EH (cell line): Measurements from ENCODE around the gene AUTS2.

Experiments used
- DNase-seq: peaks from one replicate; pipeline ENCODE4 v3.0.0-alpha.2; 2015; ENCODE audit warnings: low read depth

The AUTS2 gene

DNA sequence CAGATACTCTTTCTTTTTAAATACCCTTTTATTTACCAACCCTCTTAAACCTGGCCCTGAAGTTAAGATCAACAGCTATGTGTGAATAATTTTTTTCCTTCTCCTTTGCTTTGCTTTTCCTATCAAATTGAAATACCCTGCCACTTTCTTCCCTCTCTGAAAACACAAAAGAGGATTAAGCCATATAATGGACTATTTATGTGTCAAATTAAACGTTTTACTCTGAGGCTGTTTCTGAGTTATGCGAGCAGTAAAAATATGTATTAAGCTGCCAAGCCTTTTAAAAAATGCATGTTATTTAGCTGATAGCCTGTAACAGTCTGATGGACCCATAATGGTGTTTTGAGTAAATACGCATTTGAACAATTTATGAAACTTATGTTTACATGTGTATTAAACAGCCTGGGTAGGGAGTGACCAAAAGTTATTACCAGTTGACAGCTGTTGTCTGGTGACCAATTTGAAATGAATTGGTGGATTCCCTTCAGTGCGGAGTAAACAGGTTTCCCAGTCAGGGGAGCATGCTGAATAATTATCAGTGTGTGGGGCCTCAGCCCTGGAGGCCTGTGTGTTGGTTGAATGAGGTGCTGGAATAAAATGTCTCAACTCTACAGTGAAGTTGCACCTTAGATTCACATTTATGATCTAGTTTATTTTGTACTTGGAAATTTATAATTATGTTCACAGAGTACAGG is 89.6 kb downstream of the AUTS2 start:
- no peak for DNase-seq

DNA sequence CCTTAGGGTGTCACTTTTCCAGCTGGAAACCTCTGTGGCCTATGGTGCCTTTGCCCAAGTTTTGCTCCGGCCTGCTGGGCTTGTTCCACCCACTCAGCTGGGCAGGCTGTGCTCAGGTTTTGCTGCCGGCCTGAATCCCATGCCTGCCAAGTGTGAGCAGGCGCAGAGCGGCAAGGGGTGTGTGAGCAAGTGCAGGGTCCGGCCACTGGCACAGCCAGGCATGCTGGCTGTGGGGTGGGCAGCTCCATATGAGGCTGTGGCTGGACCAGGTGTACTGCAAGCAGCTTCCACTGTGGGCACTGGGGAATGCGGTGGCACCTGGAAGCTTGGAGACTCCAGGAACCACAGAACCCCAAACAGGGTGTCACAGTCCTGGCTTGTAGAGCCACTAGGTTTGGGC is 92.1 kb downstream of the AUTS2 start:
- no peak for DNase-seq

DNA sequence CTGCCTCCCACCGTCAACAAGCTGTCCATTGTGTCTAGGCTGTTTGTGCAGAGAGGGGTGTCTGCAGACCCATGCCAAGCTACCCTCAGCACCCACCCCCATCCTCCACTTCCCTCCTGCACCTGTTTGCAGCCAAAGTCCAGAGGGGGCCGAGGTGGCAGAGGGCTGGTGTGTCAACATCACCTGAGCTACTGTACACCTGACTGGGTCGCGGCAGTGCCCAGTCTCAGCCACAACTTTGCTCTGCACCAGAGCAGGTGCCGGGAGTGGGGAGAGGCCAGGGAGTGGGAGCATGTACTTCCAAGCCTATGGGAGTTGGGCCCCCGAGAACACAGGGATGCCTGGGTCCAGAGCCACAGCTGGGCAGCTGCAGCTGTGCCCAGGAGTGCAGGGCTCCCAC is 93.1 kb downstream of the AUTS2 start:
- no peak for DNase-seq

DNA sequence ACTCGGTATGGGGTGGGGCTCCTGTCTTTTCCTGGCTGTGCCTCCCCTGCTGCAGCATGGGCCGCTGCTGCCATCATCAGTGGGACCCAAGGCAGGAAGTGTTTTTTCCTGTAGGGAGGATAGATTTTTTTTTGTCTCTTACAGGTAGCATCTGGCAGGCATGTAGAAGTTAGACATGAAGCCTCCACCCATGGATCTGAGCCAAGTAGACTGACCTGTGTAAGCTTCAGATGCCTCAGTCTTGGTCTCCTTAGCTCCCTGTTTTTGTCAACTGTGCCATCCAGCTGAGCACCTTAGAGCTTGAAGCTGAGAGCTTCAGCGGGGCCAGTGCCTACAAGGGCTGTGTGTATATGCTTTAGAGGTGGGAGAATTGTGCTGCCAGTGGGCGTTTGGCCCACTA is 93.5 kb downstream of the AUTS2 start:
- DNase-seq, result no peak

DNA sequence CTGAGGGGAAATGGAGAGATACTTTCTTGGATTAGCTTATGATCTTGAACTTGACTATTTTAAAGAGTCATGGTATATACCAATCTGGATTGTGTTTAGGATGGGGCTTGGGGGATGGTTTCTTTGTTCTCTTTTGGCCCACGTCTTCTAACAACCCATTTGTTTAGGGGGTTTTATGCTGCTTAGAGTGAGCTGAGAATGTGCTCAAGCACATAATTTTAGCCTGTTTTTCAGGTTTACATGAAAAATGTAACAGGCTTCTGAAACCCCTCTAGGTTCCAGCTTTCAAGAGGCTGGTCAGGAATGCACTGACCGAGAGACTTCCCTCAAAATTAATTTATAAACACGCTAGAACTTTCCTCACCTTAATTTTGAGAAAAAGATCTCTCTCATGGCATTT is 94.3 kb downstream of the AUTS2 start:
- no peak for DNase-seq

DNA sequence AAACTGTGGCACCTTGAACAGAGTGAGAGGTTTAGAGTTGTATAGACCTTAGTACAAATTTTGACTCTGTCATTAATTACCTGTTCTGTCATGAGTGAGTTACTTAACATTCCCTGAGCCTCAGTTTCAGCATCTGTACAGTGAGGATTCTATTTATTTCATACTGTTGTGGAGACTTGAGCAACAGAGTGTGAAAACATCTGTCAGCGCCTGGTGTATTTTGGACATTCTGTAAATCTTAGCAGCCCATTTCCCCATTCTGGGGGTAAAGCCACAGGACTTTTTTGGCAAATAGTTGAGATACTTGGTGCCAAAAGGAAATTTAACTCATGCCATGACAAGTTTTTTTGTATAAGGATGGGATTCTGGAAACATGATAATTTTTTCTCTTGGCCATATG is 94.8 kb downstream of the AUTS2 start:
- DNase-seq, result no peak

DNA sequence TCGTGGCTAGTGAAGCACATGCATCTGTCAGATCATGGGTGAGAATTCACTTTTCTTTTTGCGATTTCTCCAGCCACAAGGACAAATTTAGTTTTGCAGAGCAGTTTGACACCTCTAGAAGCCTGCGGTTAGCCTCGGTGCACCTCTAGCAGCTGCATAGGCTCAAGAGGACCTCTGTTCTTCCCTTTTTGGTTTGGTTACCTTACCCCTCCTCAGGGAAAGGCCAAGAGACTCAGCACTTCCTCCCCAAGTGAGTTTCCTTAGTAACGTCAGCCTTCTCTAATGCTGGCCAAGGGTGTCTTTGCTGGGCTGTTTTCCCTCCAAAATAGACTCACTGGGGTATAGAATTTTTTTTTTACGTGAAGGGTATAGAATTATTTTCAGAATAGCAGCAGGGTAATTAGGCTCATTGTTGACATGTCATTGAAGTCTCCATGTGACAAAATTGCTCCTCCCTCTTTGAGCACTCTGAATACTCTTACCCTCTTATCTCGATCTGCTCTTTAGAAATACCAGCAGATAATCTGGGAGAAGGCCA is 97.8 kb downstream of the AUTS2 start:
- no peak for DNase-seq

DNA sequence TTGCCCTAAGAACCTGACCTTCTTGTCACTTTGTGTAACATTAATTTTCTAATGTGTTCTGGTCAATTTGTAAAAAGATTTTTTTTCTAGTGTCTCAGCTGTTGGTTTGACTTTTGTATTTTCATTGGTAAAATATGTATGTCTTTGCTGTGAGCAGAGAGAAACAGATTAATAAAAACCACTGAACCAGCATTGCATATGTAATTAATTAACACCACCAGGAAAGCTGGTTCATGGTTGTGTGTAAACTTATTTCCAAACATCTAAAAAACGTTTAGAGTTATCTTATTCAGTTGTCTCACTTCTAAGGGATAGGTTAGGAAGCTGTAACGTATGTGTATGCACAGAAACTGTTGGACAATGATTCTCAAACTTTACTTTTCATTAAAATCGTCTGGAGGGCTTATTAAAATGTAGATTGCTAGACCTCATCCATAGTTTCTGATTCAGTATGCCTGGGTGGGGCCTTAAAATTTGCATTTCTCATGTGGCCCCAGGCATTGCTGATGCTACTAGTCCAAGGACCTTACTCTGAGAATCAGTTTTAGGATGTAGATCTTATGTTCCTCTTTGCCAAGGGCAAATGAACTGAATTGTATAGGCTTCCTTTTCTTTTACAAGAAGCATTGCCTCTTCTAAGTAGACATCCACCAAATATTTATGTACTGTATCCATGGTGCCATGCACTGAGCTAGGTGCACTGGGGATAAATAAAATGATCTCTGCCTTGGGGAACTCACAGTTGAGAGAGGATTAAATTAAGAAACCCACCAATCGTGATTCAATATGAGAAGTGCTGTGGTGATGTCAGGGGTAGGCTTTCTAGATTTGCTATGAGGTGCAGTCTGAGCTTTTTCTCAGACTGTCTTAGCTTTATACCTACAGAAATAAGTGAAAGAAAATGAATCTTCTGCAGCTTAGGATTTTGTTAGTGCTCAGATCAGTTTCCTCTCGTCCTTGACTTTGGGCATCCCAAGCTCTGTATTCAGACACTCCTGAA is 98.7 kb downstream of the AUTS2 start:
- DNase-seq, result no peak

DNA sequence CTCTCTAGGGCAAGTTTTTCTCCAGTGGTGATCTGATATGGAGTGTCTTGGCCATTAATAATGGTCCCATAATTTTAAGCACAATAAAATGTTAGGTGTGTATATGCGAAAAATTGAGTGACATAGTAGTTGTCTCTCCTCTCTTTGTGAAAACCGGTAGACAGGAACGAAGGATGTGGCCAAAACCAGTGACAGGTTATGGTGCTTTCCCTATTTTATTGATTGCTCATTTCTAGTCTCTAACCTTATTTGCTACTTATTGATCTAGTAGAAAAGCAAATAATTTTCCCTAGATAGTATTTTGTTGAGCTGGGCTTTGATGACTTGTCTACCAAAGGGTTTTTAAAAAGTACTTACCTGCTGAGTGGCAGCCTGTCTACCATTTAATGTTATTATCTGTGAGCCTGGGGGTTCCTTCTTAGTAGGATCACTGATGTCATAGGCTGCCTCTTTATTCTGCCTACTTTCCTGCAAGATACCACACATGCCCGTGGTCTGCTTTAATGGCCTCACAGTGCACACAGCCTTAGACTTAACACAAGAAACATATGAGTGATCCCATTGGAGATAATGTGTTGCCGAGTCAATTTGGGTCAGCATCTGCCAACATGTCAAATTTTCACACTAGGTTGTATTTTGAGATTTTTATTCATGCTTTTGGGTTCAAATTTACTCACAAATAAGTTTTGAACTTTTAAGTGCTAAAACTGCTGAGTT is 100.0 kb downstream of the AUTS2 start:
- no peak for DNase-seq

DNA sequence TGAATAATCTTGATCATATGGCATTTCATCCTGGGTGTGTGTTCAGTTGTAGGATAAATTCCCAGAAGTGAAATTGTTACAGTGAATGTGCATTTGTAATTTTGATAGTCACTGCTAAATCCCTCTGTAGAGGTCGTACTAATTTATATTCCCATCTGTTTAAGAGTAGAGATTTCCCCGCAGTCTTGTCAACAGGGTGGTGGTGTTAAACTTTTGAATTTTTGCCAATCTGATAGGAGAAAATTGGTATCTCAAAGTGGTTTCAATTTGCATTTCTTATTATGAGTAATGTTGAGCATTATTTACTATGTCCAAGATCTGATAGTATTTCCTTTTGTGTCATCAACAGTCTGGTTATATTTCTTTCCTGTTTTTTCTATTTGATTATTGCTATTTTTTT is 101.7 kb downstream of the AUTS2 start:
- DNase-seq, result no peak

DNA sequence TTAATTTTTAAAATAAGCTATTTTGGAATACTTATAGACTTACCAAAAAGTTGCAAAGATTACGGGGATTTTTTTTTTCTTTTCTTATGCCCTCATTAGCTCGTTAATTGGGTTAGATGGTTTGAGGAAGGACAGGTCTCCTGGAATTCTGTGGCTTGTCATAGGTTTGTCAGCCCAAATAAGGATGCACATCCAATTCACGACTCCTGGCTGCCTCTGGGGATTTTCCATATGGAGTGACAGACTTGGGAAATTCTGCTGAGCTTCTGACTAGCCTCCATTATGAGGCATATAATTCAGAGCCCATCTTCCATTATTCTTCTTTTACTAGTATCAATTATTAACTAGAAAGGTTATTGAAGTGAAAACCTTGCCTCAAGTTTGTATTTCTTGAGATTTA is 102.1 kb downstream of the AUTS2 start:
- no peak for DNase-seq

DNA sequence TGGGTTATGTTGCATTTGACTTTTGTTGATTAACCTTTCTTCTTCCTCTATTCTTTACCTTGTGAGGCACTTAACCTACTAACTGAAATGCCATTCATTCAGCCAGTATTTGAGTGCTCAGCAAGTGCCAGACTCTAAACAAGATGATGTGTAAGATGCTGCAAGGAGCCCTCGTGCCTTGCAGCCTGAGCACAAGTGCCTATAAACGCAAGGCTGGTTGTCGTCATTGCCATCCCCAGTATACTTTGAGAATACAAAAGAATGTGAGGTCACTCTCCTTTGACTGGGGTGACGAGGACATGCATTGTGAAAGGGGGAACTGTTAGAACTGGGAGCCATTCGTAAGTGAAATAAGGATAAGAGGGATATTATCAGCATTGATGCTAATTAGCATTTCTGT is 103.0 kb downstream of the AUTS2 start:
- no peak for DNase-seq

DNA sequence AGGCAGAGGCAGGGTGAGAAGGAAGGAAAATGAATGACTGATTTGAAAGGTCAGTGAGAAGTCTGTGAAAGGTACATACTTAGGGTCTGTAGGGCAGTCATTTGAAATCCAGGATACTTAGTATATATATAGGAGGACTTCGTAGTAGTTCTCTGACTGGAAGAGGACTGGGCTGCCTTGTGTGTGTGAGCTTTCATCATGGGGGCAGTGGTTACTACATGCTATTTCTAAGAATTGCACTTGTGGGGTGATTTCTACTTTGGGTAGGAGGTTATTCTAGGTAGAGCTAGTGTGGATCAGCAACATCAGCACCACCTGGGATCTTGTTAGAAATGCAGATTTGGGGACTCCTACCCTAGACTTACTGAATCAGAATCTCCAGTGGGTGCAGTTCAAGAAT is 104.1 kb downstream of the AUTS2 start:
- DNase-seq, result no peak

DNA sequence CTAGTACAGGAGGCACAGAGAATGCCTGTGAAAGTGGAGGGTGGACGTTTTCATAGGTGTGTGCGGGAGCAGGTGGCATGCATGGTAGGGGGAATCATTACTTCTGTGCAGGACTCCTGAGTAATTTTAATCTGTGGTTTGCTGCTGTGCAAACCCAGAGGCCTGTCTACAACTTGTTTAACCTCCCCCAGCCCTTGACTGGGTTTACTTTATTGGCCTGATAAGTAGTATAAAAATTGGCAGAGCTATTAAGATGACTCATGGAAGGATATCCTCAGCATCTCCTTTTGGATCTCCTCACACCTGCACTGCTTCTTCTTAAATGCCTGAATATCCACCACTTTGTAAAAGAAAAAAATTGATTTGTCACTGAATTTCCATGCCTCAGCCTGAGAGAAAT is 104.8 kb downstream of the AUTS2 start:
- DNase-seq, result no peak

DNA sequence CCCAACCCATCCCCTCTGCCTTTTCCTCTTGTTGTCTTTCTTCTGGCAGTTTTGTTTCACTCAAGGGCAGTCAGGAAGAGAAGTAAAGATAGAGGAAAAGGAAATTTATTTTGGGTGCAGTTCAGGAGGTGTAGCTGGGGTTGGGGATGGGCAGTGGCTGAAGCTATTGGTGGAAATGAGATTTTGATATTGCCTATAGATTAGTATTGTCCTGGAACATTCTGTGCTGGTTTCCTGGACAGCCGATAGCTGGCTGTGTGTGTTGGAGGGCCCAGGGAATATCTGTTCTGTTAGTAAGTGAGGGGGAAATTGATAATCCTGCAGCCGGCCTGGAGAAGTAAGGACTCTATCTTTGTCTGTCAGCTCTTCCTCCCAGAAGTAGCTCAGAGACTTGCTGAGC is 107.8 kb downstream of the AUTS2 start:
- DNase-seq, result no peak

DNA sequence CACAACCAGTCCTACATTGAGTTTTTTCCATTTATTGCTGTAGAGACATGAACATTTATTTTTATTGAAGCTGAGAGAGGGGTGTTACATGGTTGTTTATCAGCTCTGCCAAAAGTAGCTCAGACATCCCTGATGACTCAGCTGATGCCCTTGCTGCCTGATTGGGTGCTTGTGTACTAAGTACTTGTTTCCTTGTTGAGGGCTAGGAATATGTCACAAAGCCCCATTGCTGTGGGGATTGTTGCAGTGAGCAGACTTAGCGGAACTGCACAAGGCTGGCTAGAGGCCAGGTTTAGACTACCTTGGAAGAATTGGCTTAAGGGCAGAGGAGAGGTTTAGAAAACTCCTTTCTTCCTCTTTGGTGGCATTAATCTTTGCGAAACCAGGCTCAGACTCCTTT is 110.6 kb downstream of the AUTS2 start:
- no peak for DNase-seq

DNA sequence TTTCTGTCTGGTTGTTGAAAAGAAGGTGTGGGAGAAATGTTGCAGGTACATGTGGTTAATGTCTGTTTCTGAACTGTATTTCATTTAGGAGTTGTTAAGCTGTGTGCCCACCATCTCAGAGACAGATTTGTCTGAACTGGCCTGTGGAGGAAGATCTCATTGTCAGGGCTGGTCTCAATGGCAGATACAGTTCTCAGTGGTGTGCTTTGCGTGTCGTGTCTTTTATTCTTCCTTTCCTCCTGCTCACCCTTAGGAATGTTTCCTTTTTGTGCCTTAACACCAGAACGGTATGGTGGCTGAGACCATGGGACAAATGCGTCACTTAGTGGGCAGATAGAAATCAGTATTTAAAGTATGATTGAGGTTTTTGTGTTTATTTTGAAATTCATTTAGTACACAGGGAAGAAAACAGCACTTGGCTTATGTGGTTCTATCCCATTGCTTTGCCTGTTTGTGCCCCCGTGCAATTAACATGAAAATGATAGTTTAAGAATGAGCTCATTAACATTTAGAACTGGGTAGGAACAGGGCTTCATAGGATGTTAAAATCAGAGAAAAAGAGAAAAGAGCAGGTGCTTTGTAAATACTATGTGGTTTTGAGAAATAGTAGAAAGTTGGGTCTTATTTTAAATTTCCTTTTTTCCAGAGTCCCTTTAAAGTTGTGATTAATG is 112.6 kb downstream of the AUTS2 start:
- no peak for DNase-seq

DNA sequence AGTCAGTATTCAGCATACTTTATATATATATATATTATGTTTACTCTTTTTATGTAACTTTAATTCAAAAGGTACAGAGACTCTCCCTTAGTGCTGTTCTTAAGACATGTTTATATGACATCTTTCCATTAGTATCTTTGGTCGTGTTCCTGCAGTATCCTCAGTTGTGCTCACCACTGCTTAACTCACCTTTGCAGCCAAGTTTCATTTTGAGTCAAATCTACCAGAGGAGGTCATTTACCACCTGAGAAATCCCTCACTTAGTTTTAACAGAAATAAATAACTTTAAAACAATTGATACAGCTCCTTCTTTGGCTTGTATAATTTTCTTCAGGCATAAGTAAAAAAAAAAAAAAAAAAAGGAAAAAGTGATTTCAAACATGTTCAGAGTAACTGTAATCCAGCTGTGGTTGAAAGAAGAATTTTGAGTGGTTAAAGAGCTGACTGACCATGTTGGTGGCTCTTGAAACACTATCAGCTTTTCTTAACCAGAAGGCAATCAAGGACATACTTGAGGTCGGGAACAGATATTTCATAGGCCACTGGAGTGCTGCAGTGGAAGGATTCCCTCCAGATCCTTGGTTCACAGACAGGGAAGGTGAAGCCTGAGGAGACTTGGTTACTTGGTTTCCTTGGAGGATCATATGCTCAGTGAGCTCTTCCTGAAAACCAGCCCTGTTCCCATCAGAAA is 116.8 kb downstream of the AUTS2 start:
- DNase-seq, result no peak

DNA sequence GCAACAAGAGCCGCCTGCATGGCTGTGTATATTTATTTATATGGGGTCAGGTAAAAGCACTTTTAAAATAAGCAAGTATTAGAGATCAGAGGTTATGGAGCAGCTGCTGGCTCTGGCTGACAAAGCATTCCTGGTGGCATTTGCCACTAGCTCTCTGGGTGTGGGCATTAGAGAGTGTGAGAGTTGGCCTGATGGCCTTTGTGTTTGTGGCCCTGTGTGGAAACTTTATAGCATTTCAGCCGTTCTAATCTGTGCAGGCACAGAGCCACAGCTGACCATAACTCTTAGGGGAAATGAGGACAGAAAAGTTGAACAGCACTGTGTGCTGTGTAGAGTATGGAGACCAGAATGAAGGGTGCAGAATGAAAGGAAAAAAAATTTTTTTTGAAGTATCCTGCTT is 118.9 kb downstream of the AUTS2 start:
- DNase-seq, result no peak

DNA sequence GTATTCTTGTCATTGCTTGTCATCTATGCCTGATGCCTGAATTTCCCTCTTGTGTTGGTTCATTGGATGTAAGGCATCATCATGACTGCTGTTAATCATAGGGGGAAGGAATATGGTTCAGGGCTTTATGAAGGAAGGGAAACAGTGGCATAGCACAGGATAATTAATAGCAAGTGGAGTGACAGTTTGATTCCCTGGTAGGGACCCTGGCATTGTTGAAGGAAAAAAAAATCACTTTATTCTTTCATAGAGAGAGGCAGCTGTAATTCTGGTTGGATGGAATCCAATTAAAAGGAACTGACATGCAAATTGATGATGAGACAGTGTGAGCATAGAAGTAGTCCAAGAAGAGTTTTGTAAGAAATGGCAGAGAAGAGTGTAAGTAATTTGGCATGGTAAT is 121.4 kb downstream of the AUTS2 start:
- no peak for DNase-seq

DNA sequence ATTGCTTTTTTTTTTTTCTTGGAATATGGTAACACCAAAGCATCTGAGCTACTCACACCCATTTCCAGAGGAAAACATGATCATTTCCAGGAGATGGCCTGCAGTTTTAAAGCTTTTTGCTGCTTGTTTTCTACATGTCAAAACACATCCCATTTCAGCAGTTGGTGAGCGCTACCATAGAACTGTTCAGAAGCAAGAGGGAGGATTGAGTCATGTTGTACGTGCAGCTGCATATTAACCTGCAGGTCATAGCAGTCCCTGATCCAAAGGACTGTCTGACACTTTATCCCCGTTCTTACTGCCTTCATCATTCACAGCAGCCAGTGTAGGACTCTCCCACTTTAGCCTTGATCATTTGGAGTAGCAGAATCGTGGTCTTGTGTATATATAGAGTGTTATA is 124.6 kb downstream of the AUTS2 start:
- no peak for DNase-seq
